Measurements from ENCODE around the gene MESP2.

The MESP2 gene

DNA sequence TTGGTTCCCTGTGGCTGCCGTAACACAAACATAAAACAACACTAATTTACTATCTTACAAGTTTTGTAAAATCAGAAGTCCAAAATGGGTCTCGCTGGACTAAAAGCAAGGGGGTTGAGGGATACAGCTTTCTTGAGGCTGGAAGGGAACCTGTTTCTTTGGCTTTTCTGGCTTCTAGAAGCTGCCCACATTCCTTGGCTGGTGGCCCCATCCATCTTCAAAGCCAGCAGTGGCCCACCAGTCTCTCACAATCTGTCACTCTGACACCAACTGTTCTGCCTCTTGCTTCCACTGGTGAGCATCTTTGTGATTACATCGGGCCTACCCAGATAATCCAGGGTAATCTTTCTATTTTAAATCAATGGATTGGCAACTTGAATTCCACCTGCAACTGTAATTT is 39.6 kb downstream of the MESP2 start:
- DNase-seq (ENCODE audit: low read depth in 2 of 2), result no peak

GRCh38 chr15:89817701-89818280 is 41.7 kb downstream of the MESP2 start:
- no peak for DNase-seq (ENCODE audit: low read depth in 2 of 2)

DNA sequence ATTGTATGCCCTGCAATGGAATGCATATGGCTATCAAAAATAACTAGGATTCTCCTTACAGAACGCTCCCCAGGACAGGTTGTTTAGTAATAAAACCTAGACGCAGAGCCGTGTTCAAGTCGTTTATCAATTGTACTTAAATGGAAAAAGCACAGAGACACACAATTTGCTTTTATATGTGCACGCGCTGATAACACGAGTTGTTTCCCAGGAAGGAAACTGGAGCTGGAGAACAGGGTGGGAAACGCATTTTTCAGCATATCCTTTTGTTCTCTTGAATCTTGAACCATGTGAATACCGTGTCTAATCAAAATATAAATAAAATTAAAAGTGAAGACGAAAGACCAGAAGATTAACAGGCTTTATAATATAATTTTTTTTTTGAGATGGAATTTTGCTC is 42.2 kb downstream of the MESP2 start:
- DNase-seq (ENCODE audit: low read depth in 2 of 2), result no peak

DNA sequence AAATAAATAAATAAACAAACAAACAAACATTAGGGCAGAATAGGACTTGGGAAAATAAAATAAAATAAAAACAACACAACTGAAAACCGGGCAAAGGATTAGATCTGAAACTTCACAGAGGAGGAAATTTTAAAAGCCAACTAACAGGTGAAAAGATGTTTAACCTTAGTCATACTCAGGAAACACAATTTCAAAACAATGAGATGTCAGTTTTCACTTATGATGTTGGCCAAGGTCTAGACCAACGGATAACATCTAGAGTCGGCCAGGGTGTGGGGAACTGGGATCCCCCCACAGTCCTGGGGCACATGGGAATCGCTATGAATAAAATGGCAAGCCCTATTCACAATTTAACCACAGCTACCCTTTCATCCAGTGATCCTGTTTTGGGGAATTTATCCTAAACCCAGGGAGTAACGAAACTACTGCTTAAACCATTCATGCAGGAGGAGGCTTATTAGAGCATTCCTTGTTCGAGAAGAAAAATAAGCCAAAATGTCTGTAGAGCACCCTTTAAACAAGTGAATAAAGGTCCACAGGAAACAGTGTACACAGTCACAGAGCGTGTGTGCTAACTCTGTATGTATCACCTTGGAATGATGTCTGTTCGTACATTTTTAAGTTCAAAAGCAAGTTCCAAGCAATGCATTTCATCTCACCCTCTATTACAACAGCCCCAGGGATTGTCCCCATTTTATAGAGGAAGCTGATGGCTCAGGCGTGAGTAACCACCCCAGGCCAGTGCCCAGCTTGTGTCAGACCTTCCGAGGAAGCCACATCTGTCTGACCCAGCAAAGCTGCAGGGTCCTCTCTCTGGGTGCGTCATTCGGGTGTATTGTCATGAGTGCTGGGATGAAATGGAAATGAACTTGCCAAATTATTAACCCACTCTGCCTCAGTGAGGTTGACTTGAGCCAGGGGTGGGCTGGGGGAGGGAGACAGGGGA is 44.8 kb downstream of the MESP2 start:
- no peak for DNase-seq (ENCODE audit: low read depth in 2 of 2)

GRCh38 chr15:89822026-89822425 is 45.9 kb downstream of the MESP2 start:
- no peak for DNase-seq (ENCODE audit: low read depth in 2 of 2)

DNA sequence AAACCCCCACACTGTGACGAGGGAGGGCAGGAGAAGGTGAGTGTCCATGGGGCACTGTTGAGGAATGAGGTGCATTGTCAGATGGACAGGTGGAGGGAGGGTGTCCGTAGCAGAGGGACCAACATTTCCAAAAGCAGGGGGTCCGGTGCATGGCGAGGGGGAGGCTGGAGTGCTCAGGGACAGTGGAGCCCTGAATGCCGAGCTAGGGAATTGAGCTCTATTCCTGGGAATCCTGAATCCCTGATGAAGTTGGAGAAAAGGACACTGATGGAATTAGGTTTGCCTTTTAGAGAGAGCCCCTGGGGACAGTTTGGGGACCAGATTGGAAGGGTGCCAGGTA is 46.4 kb downstream of the MESP2 start:
- DNase-seq (ENCODE audit: low read depth in 2 of 2), result no peak

- no peak for DNase-seq (ENCODE audit: low read depth in 2 of 2)
These were observed 47.0 kb downstream of the MESP2 start for GRCh38 chr15:89822951-89823711.

DNA sequence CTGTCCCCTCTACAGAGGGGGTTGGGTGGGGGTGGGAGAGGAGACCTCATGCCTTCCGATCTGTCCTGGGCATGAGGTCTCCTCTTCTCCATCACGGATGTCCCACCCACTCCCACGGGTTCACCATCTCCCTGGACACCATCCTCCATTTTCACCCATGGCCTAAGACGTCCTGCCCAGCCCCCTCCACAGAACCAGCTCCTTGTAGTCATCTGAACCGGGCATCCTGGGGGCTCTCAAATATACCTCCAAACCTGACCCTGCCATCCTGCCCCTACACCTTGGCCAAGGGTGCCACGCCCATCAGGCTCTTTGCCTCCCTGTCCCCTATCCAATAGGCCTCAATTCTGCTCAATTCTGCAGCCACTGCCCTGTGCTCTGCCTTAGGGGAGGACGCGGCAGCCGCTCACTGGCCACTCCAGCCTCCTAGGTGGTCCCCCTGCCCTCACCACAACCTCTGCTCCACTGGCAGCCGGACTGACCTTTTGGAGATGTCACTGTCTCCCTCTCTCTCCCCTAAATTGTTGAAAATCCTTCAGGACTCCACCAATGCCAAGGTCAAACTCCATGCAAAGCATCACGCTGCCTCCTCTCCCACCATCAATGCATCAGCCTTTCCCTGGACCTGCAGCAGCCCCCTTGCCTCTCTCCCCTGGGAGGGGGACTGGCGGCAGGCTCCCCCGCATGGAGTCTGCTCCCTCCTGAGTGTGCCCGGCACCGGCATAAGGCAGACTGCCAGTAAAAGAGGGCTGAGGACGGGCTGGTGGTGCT is 47.9 kb downstream of the MESP2 start:
- DNase-seq (ENCODE audit: low read depth in 2 of 2), result no peak

DNA sequence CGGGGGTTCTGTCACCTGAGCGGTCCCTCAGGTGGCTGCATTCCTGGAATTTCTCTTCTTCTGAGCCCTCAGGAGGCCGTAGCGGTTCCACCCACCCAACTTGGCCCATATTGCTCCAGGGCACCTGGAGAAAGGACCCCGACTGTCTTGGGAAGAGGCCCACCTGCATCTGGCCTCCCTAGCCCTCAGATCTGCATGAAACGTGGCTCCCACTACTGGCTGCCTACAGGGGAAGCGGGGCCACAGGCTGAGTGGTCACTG is 48.4 kb downstream of the MESP2 start:
- DNase-seq (ENCODE audit: low read depth in 2 of 2), result no peak

GRCh38 chr15:89825271-89825940 is 49.3 kb downstream of the MESP2 start:
- DNase-seq (ENCODE audit: low read depth in 2 of 2), result no peak

GRCh38 chr15:89826671-89827655 is 50.8 kb downstream of the MESP2 start:
- no peak for DNase-seq (ENCODE audit: low read depth in 2 of 2)

GRCh38 chr15:89827829-89828228 is 51.7 kb downstream of the MESP2 start:
- no peak for DNase-seq (ENCODE audit: low read depth in 2 of 2)

All from stimulated activated CD8-positive, alpha-beta memory T cell treated with anti-CD3 and anti-CD28 coated beads, Interleukin-7, amount 100 ng/mL, for 1 hour (primary cell).